Thoracic aorta (tissue), 2 donors: ENCODE data around the gene PDLIM5. TPM values are rescaled to one million over a fixed set of nuclear protein-coding genes. Genes with fewer than 3 reads are reported as not detected.

Experiments used
- ATAC-seq: fragments of 150-250 bp; one replicate; pipeline ENCODE4 v1.8.0; 2017; ENCODE audit warnings: low read depth; ENCODE audit not compliant: insufficient number of reproducible peaks, low FRiP score
- DNase-seq: peaks from one replicate; pipeline ENCODE4 v3.0.0-alpha.2; 2020; ENCODE audit warnings: low spot score
- H3K27ac ChIP-seq, 2 donors: fragments of 200-600 bp; sonication (generic); 1 replicate in 1 of 2; 2 replicates in 1 of 2; pipeline ENCODE4 v1.5.1; 2016; ENCODE audit warnings: mild to moderate bottlenecking in 2 of 2, moderate library complexity in 2 of 2
- H3K27me3 ChIP-seq: fragments of 200-600 bp; sonication (generic); replicated peaks from 2 replicates; pipeline ENCODE4 v1.6.0; 2016; ENCODE audit warnings: mild to moderate bottlenecking; ENCODE audit not compliant: insufficient read depth
- H3K36me3 ChIP-seq: fragments of 200-600 bp; sonication (generic); one replicate; pipeline ENCODE4 v1.5.1; 2016
- H3K4me1 ChIP-seq, 2 donors: fragments of 200-600 bp; sonication (generic); 1 replicate in 1 of 2; 2 replicates in 1 of 2; pipeline versions ENCODE4 v1.5.1 to v1.6.0; 2016; ENCODE audit warnings: low read depth in 2 of 2, mild to moderate bottlenecking in 1 of 2; ENCODE audit not compliant: control insufficient read depth in 1 of 2
- H3K4me3 ChIP-seq: fragments of 200-600 bp; sonication (generic); 2 replicates; pipeline ENCODE4 v1.5.1; 2016; ENCODE audit warnings: mild to moderate bottlenecking
- H3K9me3 ChIP-seq: fragments of 200-600 bp; sonication (generic); 2 replicates; pipeline ENCODE4 v1.5.1; 2016
- total RNA-seq, 2 donors: library from RNA; depleted of rRNA; stranded (reverse); fragments of >200 nt; gene quantifications; one replicate each; pipeline versions ENCODE4 v1.1.0 to v1.2.3, GENCODE V29; 2016
- TF ChIP-seq, protein P1 (sequence below): fragments of 200-600 bp; sonication (generic); IDR thresholded peaks from one replicate; pipeline ENCODE4 v1.5.1; 2019; ENCODE audit warnings: antibody characterized with exemption

PDLIM5 gene
- total RNA-seq, 2 donors from 2014 or later: 275 to 328 TPM

DNA sequence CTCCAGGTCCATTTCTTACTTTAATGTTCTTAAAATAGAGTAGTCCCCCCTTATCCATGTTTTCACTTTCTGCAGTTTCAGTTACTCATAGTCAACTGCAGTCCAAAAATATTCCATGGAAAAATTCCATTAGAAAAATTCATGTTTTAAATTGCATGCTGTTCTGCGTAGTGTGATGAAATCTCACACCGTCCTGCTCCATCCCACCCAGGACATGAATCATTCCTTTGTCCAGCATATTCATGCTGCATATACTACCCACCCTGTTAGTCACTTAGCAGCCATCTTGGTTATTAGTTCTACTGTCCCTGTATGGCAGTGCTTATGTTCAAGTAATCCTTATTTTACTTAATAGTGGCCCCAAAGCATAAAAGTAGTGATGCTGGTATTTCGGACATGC lies 5.4 kb upstream of the PDLIM5 start:
- H3K27me3 ChIP-seq: no peaks in the 10 kb centered on the region
- H3K9me3 ChIP-seq: no peaks in the 10 kb centered on the region
- ATAC-seq (peak; percentile 81), DNase-seq (no peak)
- H3K36me3 ChIP-seq: no peaks in the 10 kb centered on the region
- peaks cover 39 to 62% of the 10 kb centered on the region in 2 donors for H3K4me1 ChIP-seq
- TF ChIP-seq, protein P1, sequence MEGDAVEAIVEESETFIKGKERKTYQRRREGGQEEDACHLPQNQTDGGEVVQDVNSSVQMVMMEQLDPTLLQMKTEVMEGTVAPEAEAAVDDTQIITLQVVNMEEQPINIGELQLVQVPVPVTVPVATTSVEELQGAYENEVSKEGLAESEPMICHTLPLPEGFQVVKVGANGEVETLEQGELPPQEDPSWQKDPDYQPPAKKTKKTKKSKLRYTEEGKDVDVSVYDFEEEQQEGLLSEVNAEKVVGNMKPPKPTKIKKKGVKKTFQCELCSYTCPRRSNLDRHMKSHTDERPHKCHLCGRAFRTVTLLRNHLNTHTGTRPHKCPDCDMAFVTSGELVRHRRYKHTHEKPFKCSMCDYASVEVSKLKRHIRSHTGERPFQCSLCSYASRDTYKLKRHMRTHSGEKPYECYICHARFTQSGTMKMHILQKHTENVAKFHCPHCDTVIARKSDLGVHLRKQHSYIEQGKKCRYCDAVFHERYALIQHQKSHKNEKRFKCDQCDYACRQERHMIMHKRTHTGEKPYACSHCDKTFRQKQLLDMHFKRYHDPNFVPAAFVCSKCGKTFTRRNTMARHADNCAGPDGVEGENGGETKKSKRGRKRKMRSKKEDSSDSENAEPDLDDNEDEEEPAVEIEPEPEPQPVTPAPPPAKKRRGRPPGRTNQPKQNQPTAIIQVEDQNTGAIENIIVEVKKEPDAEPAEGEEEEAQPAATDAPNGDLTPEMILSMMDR: no peak
- no peak overlapping the region for H3K4me3 ChIP-seq
- peak overlapping the region; percentile 65 to 86 for H3K27ac ChIP-seq

DNA sequence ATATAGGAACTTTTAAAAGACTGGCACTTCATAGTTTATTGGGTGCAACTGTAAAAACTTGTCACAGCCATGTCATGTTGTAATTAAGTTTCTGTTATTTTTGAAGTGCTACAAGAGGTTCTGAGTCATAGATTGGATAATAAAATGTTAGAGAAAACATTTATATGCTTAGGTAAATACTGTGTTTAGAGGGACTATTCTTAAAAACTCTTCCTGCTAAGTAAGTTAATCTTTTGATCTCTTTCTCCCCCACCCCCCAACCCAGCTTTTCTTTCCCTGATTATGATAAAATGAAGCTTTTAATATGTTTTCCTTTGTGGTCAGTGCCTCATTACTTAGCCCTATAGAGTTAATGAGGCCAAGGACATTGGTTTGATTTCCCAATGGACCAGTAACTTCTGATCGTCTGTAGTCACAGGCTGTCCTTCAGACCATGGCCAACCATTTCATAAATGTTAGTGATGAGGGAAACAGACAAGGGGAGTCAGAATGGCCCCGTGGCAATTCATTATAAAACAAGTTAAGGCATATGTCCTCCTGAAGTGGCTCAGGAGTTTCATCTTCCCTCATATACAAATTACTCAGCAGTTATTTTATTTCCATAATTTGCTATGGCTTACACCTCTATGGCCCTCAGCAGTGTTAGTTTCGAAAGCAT lies 3.9 kb upstream of the PDLIM5 start:
- Histone ChIP-seq H3K27me3 (no peaks in the 10 kb centered on the region), H3K4me3 (no peak overlapping the region), H3K9me3 (no peaks in the 10 kb centered on the region), H3K4me1 (peaks cover 30 to 51% of the 10 kb centered on the region in 2 donors), H3K36me3 (no peaks in the 10 kb centered on the region), H3K27ac (peak overlapping the region; percentile 67 to 86)
- ATAC-seq (no peak), DNase-seq (no peak)
- TF ChIP-seq, protein P1: no peak

GRCh38 chr4:94448815-94449375 lies 2.8 kb upstream of the PDLIM5 start:
- Histone ChIP-seq H3K4me3 (no peak overlapping the region), H3K27ac (no peak overlapping the region), H3K36me3 (no peaks in the 10 kb centered on the region), H3K27me3 (no peaks in the 10 kb centered on the region), H3K4me1 (peaks cover 30 to 51% of the 10 kb centered on the region in 2 donors), H3K9me3 (no peaks in the 10 kb centered on the region)
- no peak for DNase-seq
- no peak for ATAC-seq
- TF ChIP-seq, protein P1: no peak

GRCh38 chr4:94451051-94451694 lies 569 bp upstream of the PDLIM5 start:
- ATAC-seq (no peak), DNase-seq (no peak)
- Histone ChIP-seq H3K27me3 (no peaks in the 10 kb centered on the region), H3K36me3 (peaks cover 3% of the 10 kb centered on the region), H3K4me3 (peak overlapping the region; percentile 99), H3K4me1 (peaks cover 16 to 47% of the 10 kb centered on the region in 2 donors), H3K27ac (peak overlapping the region; percentile 98 to 100), H3K9me3 (no peaks in the 10 kb centered on the region)
- TF ChIP-seq, protein P1: no peak
